HG03159 (cell line): ENCODE measurements around the gene DAPK1.

Experiments
- ATAC-seq: cut with Tn5 transposase; IDR thresholded peaks from one replicate; pipeline ENCODE4 v1.9.1; 2021; ENCODE audit warnings: mild to moderate bottlenecking, moderate library complexity; ENCODE audit not compliant: unreplicated experiment

DAPK1 gene

GRCh38 chr9:87681271-87682061 is 183.8 kb downstream of the DAPK1 start:
- ATAC-seq = no peak

- no peak for ATAC-seq
Observed at GRCh38 chr9:87682085-87682484, 184.4 kb downstream of the DAPK1 start.

- no peak for ATAC-seq
Observed at GRCh38 chr9:87682618-87683017, 185.0 kb downstream of the DAPK1 start.

- no peak for ATAC-seq
Observed at GRCh38 chr9:87683751-87684626, 186.3 kb downstream of the DAPK1 start.

- no peak for ATAC-seq
Observed at GRCh38 chr9:87684627-87685219, 187.1 kb downstream of the DAPK1 start.

- no peak for ATAC-seq
Observed at GRCh38 chr9:87685441-87685840, 187.8 kb downstream of the DAPK1 start.

GRCh38 chr9:87685871-87686519 is 188.3 kb downstream of the DAPK1 start:
- no peak for ATAC-seq

GRCh38 chr9:87686520-87687090 is 188.9 kb downstream of the DAPK1 start:
- ATAC-seq = no peak

- no peak for ATAC-seq
Observed at GRCh38 chr9:87687207-87687606, 189.5 kb downstream of the DAPK1 start.

- no peak for ATAC-seq
Observed at GRCh38 chr9:87694236-87694755, 196.6 kb downstream of the DAPK1 start.

GRCh38 chr9:87695523-87695922 is 197.9 kb downstream of the DAPK1 start:
- ATAC-seq = no peak

- no peak for ATAC-seq
Observed at GRCh38 chr9:87696641-87697040, 199.0 kb downstream of the DAPK1 start.

GRCh38 chr9:87698069-87698809 is 200.6 kb downstream of the DAPK1 start:
- no peak for ATAC-seq

- ATAC-seq = no peak
Observed at GRCh38 chr9:87699835-87700234, 202.2 kb downstream of the DAPK1 start.

- ATAC-seq = no peak
Observed at GRCh38 chr9:87701491-87701890, 203.8 kb downstream of the DAPK1 start.

- no peak for ATAC-seq
Observed at GRCh38 chr9:87701931-87702421, 204.3 kb downstream of the DAPK1 start.

- ATAC-seq = no peak
Observed at GRCh38 chr9:87702921-87703320, 205.3 kb downstream of the DAPK1 start.

GRCh38 chr9:87703636-87704276 is 206.1 kb downstream of the DAPK1 start:
- ATAC-seq = no peak

- ATAC-seq = no peak
Observed at GRCh38 chr9:87704342-87704741, 206.7 kb downstream of the DAPK1 start.
